Activated B cell treated with CpG ODN at 0.5 μM for 24 hours (primary cell): Measurements from ENCODE around the gene EPS15. TPM values are rescaled to one million over a fixed set of nuclear protein-coding genes. Genes with fewer than 3 reads are reported as not detected.

Experiments used
- ATAC-seq: fragments of 200-7000 bp; cut with Tn5 transposase; one replicate; pipeline ENCODE4 v1.10.0; 2021; ENCODE audit warnings: low read depth, mild to moderate bottlenecking, moderate library complexity
- CTCF ChIA-PET: fragments of 350-600 bp; sonication (Branson Sonifier 250); formaldehyde crosslinking; loops from one replicate; lab custom pipeline; 2021; ENCODE audit warnings: antibody characterized with exemption; lab: Charles Lee
- POLR2A ChIA-PET: fragments of 350-600 bp; sonication (Branson Sonifier 250); formaldehyde crosslinking; loops from one replicate; lab custom pipeline; 2021; ENCODE audit warnings: antibody characterized with exemption; lab: Charles Lee
- DNase-seq: peaks from one replicate; pipeline ENCODE4 v3.0.0; 2022
- H3K27ac Mint-ChIP-seq: one replicate; pipeline ENCODE4 v1.8.0; 2020; ENCODE audit warnings: mixed read lengths
- H3K27me3 Mint-ChIP-seq: one replicate; pipeline ENCODE4 v1.8.0; 2021; ENCODE audit warnings: mixed read lengths
- H3K36me3 Mint-ChIP-seq: one replicate; pipeline ENCODE4 v1.8.0; 2021; ENCODE audit warnings: low read depth, mixed read lengths
- H3K4me1 Mint-ChIP-seq: one replicate; pipeline ENCODE4 v1.8.0; 2021; ENCODE audit warnings: mixed read lengths
- H3K4me3 Mint-ChIP-seq: one replicate; pipeline ENCODE4 v1.8.0; 2020; ENCODE audit warnings: mild to moderate bottlenecking, mixed read lengths
- H3K9me3 Mint-ChIP-seq: one replicate; pipeline ENCODE4 v1.8.0; 2020; ENCODE audit warnings: mixed read lengths
- CTCF ChIP-seq: fragments of 200-600 bp; IDR thresholded peaks from one replicate; pipeline ENCODE4 v1.8.0; 2022; ENCODE audit warnings: antibody characterized with exemption, mild to moderate bottlenecking
- intact Hi-C: fragments of 100-400 bp; cut with micrococcal nuclease; formaldehyde crosslinking; loops from one replicate; pipeline ENCODE4 v1.15.1; 2024
- total RNA-seq: library from RNA; stranded (reverse); gene quantifications from 2 replicates; pipeline ENCODE4 v1.2.3, GENCODE V29; 2022

EPS15 gene
- total RNA-seq, 1 donor from 2014 or later: 150 TPM

GRCh38 chr1:51499694-51500093 lies 19.4 kb downstream of the EPS15 start:
- TF ChIP-seq CTCF: no peak
- peak overlapping the region; percentile 71 for H3K27ac Mint-ChIP-seq
- H3K27me3 Mint-ChIP-seq: no peaks in the 10 kb centered on the region
- DNase-seq (no peak), ATAC-seq (no peak)
- H3K9me3 Mint-ChIP-seq: no peaks in the 10 kb centered on the region
- peak overlapping the region; percentile 21 for H3K4me3 Mint-ChIP-seq
- H3K4me1 Mint-ChIP-seq: peaks cover 79% of the 10 kb centered on the region
- H3K36me3 Mint-ChIP-seq: peaks cover 45% of the 10 kb centered on the region
- POLR2A ChIA-PET: interaction anchor here (0.7 kb wide), 1 partner anchor 19 kb away, joined by 3 read pairs; no protein-coding TSS in a partner anchor
- CTCF ChIA-PET: no interaction called here
- intact Hi-C loops: loop anchor here (10.0 kb wide), 1 partner anchor 1135 kb away; the partner anchor contains the start of gene SHISAL2A

GRCh38 chr1:51498924-51499323 lies 20.1 kb downstream of the EPS15 start:
- ChIA-PET POLR2A (interaction anchor here (0.5 to 1.0 kb wide), 2 partner anchors 19 to 45 kb away, joined by 3 to 7 read pairs; no protein-coding TSS in a partner anchor), CTCF (no interaction called here)
- ATAC-seq: no peak
- Mint-ChIP-seq H3K4me3 (peak overlapping the region; percentile 41), H3K27me3 (no peaks in the 10 kb centered on the region), H3K9me3 (no peaks in the 10 kb centered on the region), H3K4me1 (peaks cover 83% of the 10 kb centered on the region), H3K36me3 (peaks cover 45% of the 10 kb centered on the region), H3K27ac (peak overlapping the region; percentile 71)
- no peak for DNase-seq
- intact Hi-C loops: no loop called here
- TF ChIP-seq CTCF: no peak

- ChIA-PET CTCF (no interaction called here), POLR2A (interaction anchor here (0.6 to 1.2 kb wide), 2 partner anchors 18 to 22 kb away, joined by 3 to 5 read pairs; partner anchors contain the start of gene EPS15)
- Mint-ChIP-seq H3K27ac (no peak overlapping the region), H3K4me1 (peaks cover 78% of the 10 kb centered on the region), H3K27me3 (no peaks in the 10 kb centered on the region), H3K9me3 (no peaks in the 10 kb centered on the region), H3K36me3 (peaks cover 33% of the 10 kb centered on the region), H3K4me3 (no peak overlapping the region)
- no peak for TF ChIP-seq CTCF
- intact Hi-C loops: loop anchor here (2.0 kb wide), 1 partner anchor 15 kb away; no protein-coding TSS in a partner anchor
- no peak for DNase-seq
- ATAC-seq: no peak
Observed at GRCh38 chr1:51497340-51497739, 21.7 kb downstream of the EPS15 start.

- H3K4me3 Mint-ChIP-seq: peak overlapping the region; percentile 13
- DNase-seq (no peak), ATAC-seq (no peak)
- CTCF ChIA-PET: no interaction called here
- no peaks in the 10 kb centered on the region for H3K9me3 Mint-ChIP-seq
- POLR2A ChIA-PET: interaction anchor here (2.7 to 3.5 kb wide), 2 partner anchors 10 to 23 kb away, joined by 8 to 41 read pairs; partner anchors contain the start of gene EPS15
- no peaks in the 10 kb centered on the region for H3K27me3 Mint-ChIP-seq
- H3K36me3 Mint-ChIP-seq: peaks cover 19% of the 10 kb centered on the region
- H3K27ac Mint-ChIP-seq: peak overlapping the region; percentile 83
- intact Hi-C loops: loop anchor here (5.0 kb wide), 1 partner anchor 123 kb away; the partner anchor contains the start of gene OSBPL9
- TF ChIP-seq CTCF: no peak
- peaks cover 77% of the 10 kb centered on the region for H3K4me1 Mint-ChIP-seq
Observed at GRCh38 chr1:51494138-51494830, 24.8 kb downstream of the EPS15 start.
